ENCODE results near the gene PLPPR1.

DNA sequence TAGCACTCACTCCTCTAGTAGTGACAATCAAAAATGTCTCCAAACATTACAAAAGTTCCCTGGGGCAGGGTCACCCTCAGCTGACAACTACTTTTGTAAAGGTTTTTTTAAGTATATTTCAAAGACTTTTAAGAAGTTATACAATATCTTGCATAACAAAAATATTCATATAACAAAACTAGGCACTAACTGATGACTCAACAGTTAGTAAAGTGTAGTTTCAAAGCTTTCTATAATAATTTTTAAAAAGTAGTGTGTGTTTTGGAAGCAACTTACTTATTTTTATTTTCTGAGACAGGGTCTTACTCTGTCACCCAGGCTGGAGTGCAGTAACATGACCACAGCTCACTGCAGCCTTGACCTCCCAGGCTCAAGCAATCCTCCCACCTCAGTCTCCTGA, 271.4 kb downstream of the PLPPR1 start:
- TF ChIP-seq, protein P1, sequence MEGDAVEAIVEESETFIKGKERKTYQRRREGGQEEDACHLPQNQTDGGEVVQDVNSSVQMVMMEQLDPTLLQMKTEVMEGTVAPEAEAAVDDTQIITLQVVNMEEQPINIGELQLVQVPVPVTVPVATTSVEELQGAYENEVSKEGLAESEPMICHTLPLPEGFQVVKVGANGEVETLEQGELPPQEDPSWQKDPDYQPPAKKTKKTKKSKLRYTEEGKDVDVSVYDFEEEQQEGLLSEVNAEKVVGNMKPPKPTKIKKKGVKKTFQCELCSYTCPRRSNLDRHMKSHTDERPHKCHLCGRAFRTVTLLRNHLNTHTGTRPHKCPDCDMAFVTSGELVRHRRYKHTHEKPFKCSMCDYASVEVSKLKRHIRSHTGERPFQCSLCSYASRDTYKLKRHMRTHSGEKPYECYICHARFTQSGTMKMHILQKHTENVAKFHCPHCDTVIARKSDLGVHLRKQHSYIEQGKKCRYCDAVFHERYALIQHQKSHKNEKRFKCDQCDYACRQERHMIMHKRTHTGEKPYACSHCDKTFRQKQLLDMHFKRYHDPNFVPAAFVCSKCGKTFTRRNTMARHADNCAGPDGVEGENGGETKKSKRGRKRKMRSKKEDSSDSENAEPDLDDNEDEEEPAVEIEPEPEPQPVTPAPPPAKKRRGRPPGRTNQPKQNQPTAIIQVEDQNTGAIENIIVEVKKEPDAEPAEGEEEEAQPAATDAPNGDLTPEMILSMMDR (conservative IDR thresholded peaks at IDR 0.05): no peak
- no peak for TF ChIP-seq ZFX (IDR thresholded peaks at IDR 0.05)
